Uterus (tissue), 4 donors: ENCODE data around the gene FNDC1. TPM values are rescaled to one million over a fixed set of nuclear protein-coding genes. Genes with fewer than 3 reads are reported as not detected.

Source experiments
- DNase-seq, 2 donors: peaks; one replicate each; pipeline ENCODE4 v3.0.0-alpha.2; 2019 to 2020
- H3K27ac ChIP-seq, 2 donors: fragments of 200-600 bp; sonication (generic); 1 replicate in 1 of 2; 2 replicates in 1 of 2; pipeline ENCODE4 v1.5.1; 2016 to 2018
- H3K27me3 ChIP-seq, 2 donors: fragments of 200-600 bp; sonication (generic); one replicate each; pipeline ENCODE4 v1.5.1; 2018 to 2019; ENCODE audit warnings: control low read depth in 1 of 2
- H3K36me3 ChIP-seq, 2 donors: fragments of 200-600 bp; sonication (generic); one replicate each; pipeline ENCODE4 v1.5.1; 2019; ENCODE audit warnings: control low read depth in 1 of 2
- H3K4me1 ChIP-seq, 2 donors: fragments of 200-600 bp; sonication (generic); one replicate each; pipeline ENCODE4 v1.5.1; 2018 to 2019; ENCODE audit warnings: control low read depth in 1 of 2
- H3K4me3 ChIP-seq, 2 donors: fragments of 200-600 bp; sonication (generic); 1 replicate in 1 of 2; 2 replicates in 1 of 2; pipeline ENCODE4 v1.5.1; 2018 to 2019; ENCODE audit warnings: mild to moderate bottlenecking in 1 of 2
- H3K9me3 ChIP-seq, 2 donors: fragments of 200-600 bp; sonication (generic); one replicate each; pipeline ENCODE4 v1.5.1; 2019; ENCODE audit warnings: control low read depth in 1 of 2
- POLR2A ChIP-seq, 2 donors: fragments of 450-650 bp; IDR thresholded peaks; one replicate each; pipeline ENCODE4 v1.6.1; 2016; ENCODE audit warnings: antibody characterized with exemption in 2 of 2, mild to moderate bottlenecking in 1 of 2, moderate library complexity in 1 of 2
- intact Hi-C: fragments of 100-400 bp; cut with DNase I; formaldehyde crosslinking; loops from one replicate; pipeline ENCODE4 v1.15.1; 2023; ENCODE audit warnings: low total_unique reads
- total RNA-seq, 4 donors: library from RNA; depleted of rRNA in 3 of 4; stranded (reverse); fragments of >200 nt in 3 of 4; gene quantifications; one replicate each; pipeline versions ENCODE4 v1.1.0 to v1.2.4, GENCODE V29; 2014 to 2023
- TF ChIP-seq, protein P1 (sequence below), 4 experiments: fragments of 200-600 bp in 2 of 4; fragments of 450-650 bp in 2 of 4; sonication (generic) in 2 of 4; IDR thresholded peaks; one replicate each; pipeline ENCODE4 v1.5.1; 2016 to 2019; ENCODE audit warnings: antibody characterized with exemption in 4 of 4, mild to moderate bottlenecking in 2 of 4, moderate library complexity in 1 of 4
- donor health status: DM: yes; HTN: yes; CAD: no.

The FNDC1 gene
- total RNA-seq, 4 donors from 2014 or later = 0.26 to 28.1 (median 0.55) TPM; not detected in 1

DNA sequence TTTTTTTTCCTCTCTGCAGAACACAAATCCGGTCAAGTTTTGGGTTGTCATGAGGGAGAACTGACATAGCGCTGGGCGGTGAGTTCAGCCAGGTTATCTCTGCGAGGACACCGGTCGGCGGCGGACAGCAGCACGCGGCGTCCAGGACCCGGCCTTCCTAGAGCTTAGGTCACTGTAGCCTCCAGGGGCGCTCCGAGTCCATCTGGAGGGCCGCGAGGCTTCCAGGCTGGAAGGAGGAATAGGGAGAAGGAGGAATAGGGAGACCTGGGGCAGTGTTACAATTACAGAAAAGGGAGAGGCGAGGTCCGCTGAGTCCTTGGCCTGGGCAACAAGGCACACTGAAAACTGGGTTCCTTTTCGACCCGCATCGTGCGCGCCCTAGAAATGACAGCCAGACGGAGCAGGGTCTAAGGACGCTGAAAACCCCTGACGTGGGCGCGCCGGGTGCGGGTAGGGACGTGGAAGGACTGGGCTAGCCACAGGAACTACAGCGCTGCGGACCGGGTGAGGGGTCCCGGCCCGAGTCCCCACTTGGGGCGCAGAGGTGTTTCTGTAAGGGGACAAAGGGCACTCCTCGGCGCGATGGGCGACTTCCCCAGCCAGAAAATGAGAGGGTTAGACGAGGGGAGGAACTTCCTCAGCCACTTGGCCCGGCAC, 536 bp upstream of the FNDC1 start:
- intact Hi-C loops = no loop called here
- H3K4me1 ChIP-seq = no peaks in the 10 kb centered on the region
- no peaks in the 10 kb centered on the region for H3K36me3 ChIP-seq
- TF ChIP-seq POLR2A (IDR thresholded peaks at IDR 0.05) = no peak
- TF ChIP-seq, protein P1, sequence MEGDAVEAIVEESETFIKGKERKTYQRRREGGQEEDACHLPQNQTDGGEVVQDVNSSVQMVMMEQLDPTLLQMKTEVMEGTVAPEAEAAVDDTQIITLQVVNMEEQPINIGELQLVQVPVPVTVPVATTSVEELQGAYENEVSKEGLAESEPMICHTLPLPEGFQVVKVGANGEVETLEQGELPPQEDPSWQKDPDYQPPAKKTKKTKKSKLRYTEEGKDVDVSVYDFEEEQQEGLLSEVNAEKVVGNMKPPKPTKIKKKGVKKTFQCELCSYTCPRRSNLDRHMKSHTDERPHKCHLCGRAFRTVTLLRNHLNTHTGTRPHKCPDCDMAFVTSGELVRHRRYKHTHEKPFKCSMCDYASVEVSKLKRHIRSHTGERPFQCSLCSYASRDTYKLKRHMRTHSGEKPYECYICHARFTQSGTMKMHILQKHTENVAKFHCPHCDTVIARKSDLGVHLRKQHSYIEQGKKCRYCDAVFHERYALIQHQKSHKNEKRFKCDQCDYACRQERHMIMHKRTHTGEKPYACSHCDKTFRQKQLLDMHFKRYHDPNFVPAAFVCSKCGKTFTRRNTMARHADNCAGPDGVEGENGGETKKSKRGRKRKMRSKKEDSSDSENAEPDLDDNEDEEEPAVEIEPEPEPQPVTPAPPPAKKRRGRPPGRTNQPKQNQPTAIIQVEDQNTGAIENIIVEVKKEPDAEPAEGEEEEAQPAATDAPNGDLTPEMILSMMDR (IDR thresholded peaks at IDR 0.05) = peak; percentile 26 to 34 (median 30)
- H3K9me3 ChIP-seq = no peaks in the 10 kb centered on the region
- no peaks in the 10 kb centered on the region for H3K27me3 ChIP-seq
- H3K27ac ChIP-seq = peak overlapping the region in 1 of 2 donors; percentile 25
- peak overlapping the region; percentile 24 to 27 for H3K4me3 ChIP-seq
- DNase-seq = peak in 1 of 2 donors; percentile 46

DNA sequence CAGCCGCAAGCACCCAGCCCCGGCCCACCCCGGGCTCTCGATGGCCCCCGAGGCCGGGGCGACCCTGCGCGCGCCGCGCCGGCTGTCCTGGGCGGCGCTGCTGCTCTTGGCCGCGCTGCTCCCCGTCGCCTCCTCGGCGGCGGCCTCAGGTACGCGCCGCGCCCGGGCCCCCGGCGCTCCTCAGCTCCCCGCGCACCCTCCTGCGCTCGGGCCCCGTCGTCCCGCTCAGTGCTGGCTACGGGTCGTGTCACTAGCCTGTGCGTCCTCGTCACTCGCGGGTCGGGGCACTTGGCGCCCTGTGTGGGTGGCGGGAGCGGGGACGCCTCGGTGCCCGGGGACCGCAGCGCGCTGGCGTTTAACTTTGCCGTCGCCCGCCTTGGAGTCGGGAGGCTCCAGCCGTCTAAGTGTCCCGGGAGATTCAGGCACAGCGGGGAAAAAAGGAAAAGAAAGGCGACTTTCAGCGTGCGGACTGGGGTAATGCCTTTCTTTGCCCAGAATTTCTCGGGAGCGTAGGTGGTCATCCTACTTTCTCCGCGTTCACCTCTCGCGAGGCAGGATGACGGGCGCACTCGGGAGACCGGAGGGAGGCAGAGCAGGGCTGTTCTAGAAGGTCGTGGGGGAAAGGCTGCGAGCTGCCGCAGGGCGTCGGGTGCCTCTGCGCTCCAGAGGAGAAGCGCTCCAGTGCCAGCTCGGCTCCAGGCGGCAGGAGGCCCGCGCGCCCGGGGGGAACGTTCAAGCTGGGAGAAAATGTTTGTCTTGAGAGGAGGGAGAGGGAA, 545 bp downstream of the FNDC1 start:
- no peaks in the 10 kb centered on the region for H3K9me3 ChIP-seq
- TF ChIP-seq, protein P1 (IDR thresholded peaks at IDR 0.05) = no peak
- no peak for TF ChIP-seq POLR2A (IDR thresholded peaks at IDR 0.05)
- no peak overlapping the region for H3K27ac ChIP-seq
- peak overlapping the region; percentile 19 to 31 for H3K4me3 ChIP-seq
- H3K4me1 ChIP-seq = no peaks in the 10 kb centered on the region
- no peaks in the 10 kb centered on the region for H3K36me3 ChIP-seq
- no peaks in the 10 kb centered on the region for H3K27me3 ChIP-seq
- peak in 1 of 2 donors; percentile 23 for DNase-seq
- intact Hi-C loops = no loop called here

- Histone ChIP-seq H3K4me3 (peak overlapping the region; percentile 19 to 31), H3K36me3 (no peaks in the 10 kb centered on the region), H3K27me3 (no peaks in the 10 kb centered on the region), H3K4me1 (no peaks in the 10 kb centered on the region), H3K9me3 (no peaks in the 10 kb centered on the region), H3K27ac (no peak overlapping the region)
- intact Hi-C loops = no loop called here
- TF ChIP-seq, protein P1 (IDR thresholded peaks at IDR 0.05) = no peak
- TF ChIP-seq POLR2A (IDR thresholded peaks at IDR 0.05) = no peak
- DNase-seq = no peak
Observed at GRCh38 chr6:159170333-159170672, 1.1 kb downstream of the FNDC1 start.

GRCh38 chr6:159170999-159171712, 2.0 kb downstream of the FNDC1 start:
- TF ChIP-seq, protein P1 (IDR thresholded peaks at IDR 0.05) = no peak
- no peak for TF ChIP-seq POLR2A (IDR thresholded peaks at IDR 0.05)
- Histone ChIP-seq H3K4me1 (no peaks in the 10 kb centered on the region), H3K9me3 (no peaks in the 10 kb centered on the region), H3K4me3 (no peak overlapping the region), H3K27me3 (no peaks in the 10 kb centered on the region), H3K36me3 (no peaks in the 10 kb centered on the region), H3K27ac (no peak overlapping the region)
- DNase-seq = peak in 1 of 2 donors; percentile 29
- intact Hi-C loops = no loop called here

DNA sequence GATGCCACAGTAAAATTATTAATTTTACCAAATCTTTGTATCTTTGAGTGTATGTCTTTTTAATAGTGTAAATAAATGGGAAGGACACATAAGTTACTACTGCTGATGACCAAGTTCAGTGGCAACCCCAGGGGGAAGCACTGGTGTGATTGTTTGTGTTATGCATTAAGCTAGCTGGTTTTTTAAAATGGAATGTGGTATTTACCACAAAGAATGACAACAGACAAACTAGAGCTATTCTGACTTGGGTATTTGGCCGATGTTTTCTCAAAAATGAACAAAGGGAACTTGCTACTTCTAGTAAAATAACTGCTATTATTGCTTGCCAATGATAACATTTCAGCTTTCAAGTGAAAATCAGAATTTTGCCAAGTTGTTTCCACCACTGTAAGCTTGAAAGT, 2.9 kb downstream of the FNDC1 start:
- H3K27me3 ChIP-seq = no peaks in the 10 kb centered on the region
- no peak overlapping the region for H3K4me3 ChIP-seq
- no peak for DNase-seq
- H3K36me3 ChIP-seq = no peaks in the 10 kb centered on the region
- no peaks in the 10 kb centered on the region for H3K4me1 ChIP-seq
- intact Hi-C loops = no loop called here
- no peak for TF ChIP-seq POLR2A (IDR thresholded peaks at IDR 0.05)
- TF ChIP-seq, protein P1 (IDR thresholded peaks at IDR 0.05) = no peak
- H3K9me3 ChIP-seq = no peaks in the 10 kb centered on the region
- H3K27ac ChIP-seq = no peak overlapping the region
